ENCODE results near the gene OR10H2. TPM values are rescaled to one million over a fixed set of nuclear protein-coding genes. Genes with fewer than 3 reads are reported as not detected.

Gene OR10H2
- total RNA-seq, 1 experiment from 2014 or later = not detected

GRCh38 chr19:15748239-15748638, 20.4 kb downstream of the OR10H2 start:
- no peak for DNase-seq (ENCODE audit: low read depth, low spot score)
- peaks cover 6% of the 10 kb centered on the region; the same call in 1 of the 2 replicates for H3K27me3 ChIP-seq (ENCODE audit: control insufficient read depth, insufficient read depth, low read length)
- intact Hi-C loops (cut with micrococcal nuclease; ENCODE audit: unreplicated experiment) = no loop called here
- no peaks in the 10 kb centered on the region for H3K9me3 ChIP-seq (ENCODE audit: control insufficient read depth, insufficient read depth, low read depth, low read length)
- ChIA-PET POLR2A (no interaction called here), CTCF (no interaction called here)
- no peak overlapping the region for H3K4me3 ChIP-seq (ENCODE audit: low read depth in 2 of 2, low read length in 2 of 2)
- H3K36me3 ChIP-seq (ENCODE audit: control insufficient read depth, insufficient read depth, low read length) = no peaks in the 10 kb centered on the region
- TF ChIP-seq CTCF (IDR thresholded peaks at IDR 0.05) (no peak), POLR2AphosphoS5 (IDR thresholded peaks at IDR 0.05; ENCODE audit: low read depth, low read length) (no peak), TCF7L2 (IDR thresholded peaks at IDR 0.05; ENCODE audit: low read depth, low read length) (no peak), SIN3A (IDR thresholded peaks at IDR 0.05; ENCODE audit: borderline replicate concordance, insufficient read depth, low read depth, low read length) (no peak)
- TF ChIP-seq, protein P1, sequence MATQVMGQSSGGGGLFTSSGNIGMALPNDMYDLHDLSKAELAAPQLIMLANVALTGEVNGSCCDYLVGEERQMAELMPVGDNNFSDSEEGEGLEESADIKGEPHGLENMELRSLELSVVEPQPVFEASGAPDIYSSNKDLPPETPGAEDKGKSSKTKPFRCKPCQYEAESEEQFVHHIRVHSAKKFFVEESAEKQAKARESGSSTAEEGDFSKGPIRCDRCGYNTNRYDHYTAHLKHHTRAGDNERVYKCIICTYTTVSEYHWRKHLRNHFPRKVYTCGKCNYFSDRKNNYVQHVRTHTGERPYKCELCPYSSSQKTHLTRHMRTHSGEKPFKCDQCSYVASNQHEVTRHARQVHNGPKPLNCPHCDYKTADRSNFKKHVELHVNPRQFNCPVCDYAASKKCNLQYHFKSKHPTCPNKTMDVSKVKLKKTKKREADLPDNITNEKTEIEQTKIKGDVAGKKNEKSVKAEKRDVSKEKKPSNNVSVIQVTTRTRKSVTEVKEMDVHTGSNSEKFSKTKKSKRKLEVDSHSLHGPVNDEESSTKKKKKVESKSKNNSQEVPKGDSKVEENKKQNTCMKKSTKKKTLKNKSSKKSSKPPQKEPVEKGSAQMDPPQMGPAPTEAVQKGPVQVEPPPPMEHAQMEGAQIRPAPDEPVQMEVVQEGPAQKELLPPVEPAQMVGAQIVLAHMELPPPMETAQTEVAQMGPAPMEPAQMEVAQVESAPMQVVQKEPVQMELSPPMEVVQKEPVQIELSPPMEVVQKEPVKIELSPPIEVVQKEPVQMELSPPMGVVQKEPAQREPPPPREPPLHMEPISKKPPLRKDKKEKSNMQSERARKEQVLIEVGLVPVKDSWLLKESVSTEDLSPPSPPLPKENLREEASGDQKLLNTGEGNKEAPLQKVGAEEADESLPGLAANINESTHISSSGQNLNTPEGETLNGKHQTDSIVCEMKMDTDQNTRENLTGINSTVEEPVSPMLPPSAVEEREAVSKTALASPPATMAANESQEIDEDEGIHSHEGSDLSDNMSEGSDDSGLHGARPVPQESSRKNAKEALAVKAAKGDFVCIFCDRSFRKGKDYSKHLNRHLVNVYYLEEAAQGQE (IDR thresholded peaks at IDR 0.05; ENCODE audit: insufficient read depth in 1 of 2, low read depth in 2 of 2, low read length in 1 of 2) = no peak
- no TSS peak for BruUV-seq (replicated peaks)
- no peak for ATAC-seq
- H3K4me1 ChIP-seq (ENCODE audit: control insufficient read depth, insufficient read depth, low read length) = no peaks in the 10 kb centered on the region
- in situ Hi-C loops (cut with HindIII; ENCODE audit: low pct_unique_long_range_greater_than_20kb, low sequenced_read_pairs) = no loop called here
- H3K27ac ChIP-seq (ENCODE audit: low read length) = no peak overlapping the region

DNA sequence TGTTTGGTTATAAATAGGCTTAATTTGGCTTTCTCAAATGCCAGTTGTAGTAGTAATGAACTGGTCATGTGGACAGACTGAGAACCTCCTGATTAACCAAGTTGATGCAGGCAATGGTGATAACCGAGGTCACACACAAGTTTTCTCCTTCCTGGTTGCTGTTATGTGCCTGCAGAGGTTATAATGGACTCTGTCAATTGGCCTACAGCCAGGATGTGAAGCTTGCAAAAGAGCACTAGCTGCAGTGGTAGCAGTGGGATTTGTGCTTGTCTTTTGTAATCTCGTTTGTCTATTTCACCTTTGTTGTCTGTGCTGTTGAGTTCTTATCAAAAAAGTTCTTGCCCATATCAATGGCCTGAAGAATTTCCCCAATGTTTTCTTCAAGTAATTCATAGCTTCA, 30.6 kb downstream of the OR10H2 start:
- Histone ChIP-seq H3K36me3 (ENCODE audit: control insufficient read depth, insufficient read depth, low read length) (no peaks in the 10 kb centered on the region), H3K27ac (ENCODE audit: low read length) (no peak overlapping the region), H3K27me3 (ENCODE audit: control insufficient read depth, insufficient read depth, low read length) (0 out of 2 replicates have a peak, but pooled peaks cover 2% of the 10 kb centered on the region), H3K4me1 (ENCODE audit: control insufficient read depth, insufficient read depth, low read length) (no peaks in the 10 kb centered on the region), H3K9me3 (ENCODE audit: control insufficient read depth, insufficient read depth, low read depth, low read length) (no peaks in the 10 kb centered on the region), H3K4me3 (ENCODE audit: low read depth in 2 of 2, low read length in 2 of 2) (no peak overlapping the region)
- intact Hi-C loops (cut with micrococcal nuclease; ENCODE audit: unreplicated experiment) (no loop called here), in situ Hi-C loops (cut with HindIII; ENCODE audit: low pct_unique_long_range_greater_than_20kb, low sequenced_read_pairs) (no loop called here)
- TF ChIP-seq SIN3A (IDR thresholded peaks at IDR 0.05; ENCODE audit: borderline replicate concordance, insufficient read depth, low read depth, low read length) (no peak), TCF7L2 (IDR thresholded peaks at IDR 0.05; ENCODE audit: low read depth, low read length) (no peak), CTCF (IDR thresholded peaks at IDR 0.05) (no peak), POLR2AphosphoS5 (IDR thresholded peaks at IDR 0.05; ENCODE audit: low read depth, low read length) (no peak)
- TF ChIP-seq, protein P1 (IDR thresholded peaks at IDR 0.05; ENCODE audit: insufficient read depth in 1 of 2, low read depth in 2 of 2, low read length in 1 of 2) = no peak
- no TSS peak for BruUV-seq (replicated peaks)
- ChIA-PET POLR2A (no interaction called here), CTCF (no interaction called here)
- DNase-seq (ENCODE audit: low read depth, low spot score) (no peak), ATAC-seq (no peak)
